K562 (cell line): ENCODE results near the gene TMEM184A. TPM values are rescaled to one million over a fixed set of nuclear protein-coding genes. Genes with fewer than 3 reads are reported as not detected.

Experiments
- CHD4 ChIP-seq: fragments of 200-600 bp; sonication (generic); IDR thresholded peaks from 3 replicates; pipeline ENCODE4 v1.6.1; 2012; ENCODE audit warnings: low read depth, mild to moderate bottlenecking, mixed read lengths, low read length, inconsistent platforms; ENCODE audit not compliant: insufficient read depth, insufficient replicate concordance, poor library complexity, severe bottlenecking
- CTBP1 ChIP-seq: fragments of 450-650 bp; IDR thresholded peaks from 2 replicates; pipeline ENCODE4 v1.6.1; 2016; ENCODE audit warnings: borderline replicate concordance
- PURB ChIP-seq: sonication (generic); formaldehyde crosslinking; IDR thresholded peaks from 2 replicates; pipeline ENCODE4 v1.9.0; 2021; ENCODE audit warnings: low read depth, mild to moderate bottlenecking, missing genetic modification reagents
- ZNF217 ChIP-seq: sonication (generic); formaldehyde crosslinking; IDR thresholded peaks from 2 replicates; pipeline ENCODE4 v1.8.0; 2022; ENCODE audit warnings: mild to moderate bottlenecking, missing genetic modification reagents
- polyA plus RNA-seq, 8 experiments: library from polyadenylated mRNA; depleted of rRNA in 4 of 8; stranded (reverse) in 5 of 8; unstranded in 3 of 8; fragments of >200 nt; fragmentation: Nextera tagmentation in 2 of 8; fragmentation: Illumina TruSeq in 1 of 8; extraction: Ambion mirVana in 2 of 8; extraction: Trizol in 1 of 8; gene quantifications; 2 replicates each; pipeline versions ENCODE4 v1.2.1 to v1.2.3, GENCODE V29; 2011 to 2014; ENCODE audit warnings: inconsistent platforms in 1 of 8, missing spikeins in 1 of 8
- total RNA-seq, 7 experiments: library from RNA; depleted of rRNA in 6 of 7; stranded (reverse); fragments of >200 nt in 6 of 7; fragmentation: Illumina TruSeq in 2 of 7; extraction: Trizol in 2 of 7; gene quantifications; 2 replicates each; pipeline versions ENCODE4 v1.2.1 to v1.2.3, GENCODE V29; 2011 to 2021; ENCODE audit warnings: low replicate concordance in 1 of 7
- TF ChIP-seq, protein P1 (sequence below), 2 experiments: fragments of 450-650 bp in 1 of 2; sonication (generic) in 1 of 2; formaldehyde crosslinking in 1 of 2; IDR thresholded peaks; 2 replicates each; pipeline versions ENCODE4 v1.7.1 to v1.9.0; 2016 to 2022; ENCODE audit warnings: inconsistent platforms in 1 of 2, mild to moderate bottlenecking in 1 of 2, missing genetic modification reagents in 1 of 2
- TF ChIP-seq, protein P2 (sequence below): fragments of 450-650 bp; formaldehyde crosslinking; conservative IDR thresholded peaks from 2 replicates; pipeline ENCODE4 v1.4.0; 2022; ENCODE audit warnings: mild to moderate bottlenecking, missing genetic modification characterization
- TF ChIP-seq, protein P3 (sequence below), 2 experiments: fragments of 150-350 bp in 1 of 2; IDR thresholded peaks; 2 replicates each; pipeline ENCODE4 v1.6.1; 2012 to 2016; ENCODE audit warnings: low read depth in 2 of 2, low read length in 2 of 2, mild to moderate bottlenecking in 1 of 2, moderate library complexity in 1 of 2

TMEM184A gene
- total and polyA plus RNA-seq, 9 of the 15 experiments (the other 6 are each of a cell fraction or from before 2014, with no cell fraction given): 0.10 to 0.18 (median 0.11) TPM; not detected in 6

DNA sequence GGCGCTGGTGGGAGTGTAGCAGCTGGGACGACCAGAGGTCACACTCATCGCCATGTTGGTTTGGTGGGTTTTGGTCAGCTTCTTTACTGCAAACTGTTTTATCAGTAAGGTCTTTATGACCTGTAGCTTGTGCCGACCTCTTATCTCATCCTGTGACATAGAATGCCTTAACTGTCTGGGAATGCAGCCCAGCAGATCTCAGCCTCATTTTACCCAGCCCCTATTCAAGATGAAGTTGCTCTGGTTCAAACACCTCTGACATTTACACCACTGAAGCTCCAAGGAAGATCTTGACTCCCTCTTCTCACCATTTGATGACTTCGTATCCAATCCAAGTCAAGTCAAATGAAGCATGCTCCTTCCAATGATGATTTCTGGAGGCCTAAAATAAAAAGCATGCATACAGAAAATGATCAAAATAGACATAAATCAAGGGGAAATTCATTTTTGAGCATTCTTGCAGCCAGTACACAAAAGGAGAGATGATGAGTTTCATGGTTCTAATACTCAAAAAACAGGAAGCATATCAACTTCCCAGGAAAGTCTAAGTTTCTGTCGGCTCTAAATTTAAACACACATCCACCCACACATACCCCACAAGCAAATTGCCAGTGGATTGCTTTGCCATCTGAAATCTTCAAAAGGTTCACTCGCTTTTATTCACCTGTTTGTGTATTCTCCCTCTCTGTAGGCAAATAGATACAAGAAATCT lies 16.3 kb upstream of the TMEM184A start (continued):
- TF ChIP-seq, protein P1, sequence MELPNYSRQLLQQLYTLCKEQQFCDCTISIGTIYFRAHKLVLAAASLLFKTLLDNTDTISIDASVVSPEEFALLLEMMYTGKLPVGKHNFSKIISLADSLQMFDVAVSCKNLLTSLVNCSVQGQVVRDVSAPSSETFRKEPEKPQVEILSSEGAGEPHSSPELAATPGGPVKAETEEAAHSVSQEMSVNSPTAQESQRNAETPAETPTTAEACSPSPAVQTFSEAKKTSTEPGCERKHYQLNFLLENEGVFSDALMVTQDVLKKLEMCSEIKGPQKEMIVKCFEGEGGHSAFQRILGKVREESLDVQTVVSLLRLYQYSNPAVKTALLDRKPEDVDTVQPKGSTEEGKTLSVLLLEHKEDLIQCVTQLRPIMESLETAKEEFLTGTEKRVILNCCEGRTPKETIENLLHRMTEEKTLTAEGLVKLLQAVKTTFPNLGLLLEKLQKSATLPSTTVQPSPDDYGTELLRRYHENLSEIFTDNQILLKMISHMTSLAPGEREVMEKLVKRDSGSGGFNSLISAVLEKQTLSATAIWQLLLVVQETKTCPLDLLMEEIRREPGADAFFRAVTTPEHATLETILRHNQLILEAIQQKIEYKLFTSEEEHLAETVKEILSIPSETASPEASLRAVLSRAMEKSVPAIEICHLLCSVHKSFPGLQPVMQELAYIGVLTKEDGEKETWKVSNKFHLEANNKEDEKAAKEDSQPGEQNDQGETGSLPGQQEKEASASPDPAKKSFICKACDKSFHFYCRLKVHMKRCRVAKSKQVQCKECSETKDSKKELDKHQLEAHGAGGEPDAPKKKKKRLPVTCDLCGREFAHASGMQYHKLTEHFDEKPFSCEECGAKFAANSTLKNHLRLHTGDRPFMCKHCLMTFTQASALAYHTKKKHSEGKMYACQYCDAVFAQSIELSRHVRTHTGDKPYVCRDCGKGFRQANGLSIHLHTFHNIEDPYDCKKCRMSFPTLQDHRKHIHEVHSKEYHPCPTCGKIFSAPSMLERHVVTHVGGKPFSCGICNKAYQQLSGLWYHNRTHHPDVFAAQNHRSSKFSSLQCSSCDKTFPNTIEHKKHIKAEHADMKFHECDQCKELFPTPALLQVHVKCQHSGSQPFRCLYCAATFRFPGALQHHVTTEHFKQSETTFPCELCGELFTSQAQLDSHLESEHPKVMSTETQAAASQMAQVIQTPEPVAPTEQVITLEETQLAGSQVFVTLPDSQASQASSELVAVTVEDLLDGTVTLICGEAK (IDR thresholded peaks at IDR 0.05): no peak
- TF ChIP-seq, protein P1 (CRISPR knock-in tag; IDR thresholded peaks at IDR 0.05): no peak
- no peak for TF ChIP-seq CHD4
- TF ChIP-seq ZNF217 (CRISPR knock-in tag): no peak
- no peak for TF ChIP-seq CTBP1
- TF ChIP-seq PURB: no peak
- TF ChIP-seq, protein P2, sequence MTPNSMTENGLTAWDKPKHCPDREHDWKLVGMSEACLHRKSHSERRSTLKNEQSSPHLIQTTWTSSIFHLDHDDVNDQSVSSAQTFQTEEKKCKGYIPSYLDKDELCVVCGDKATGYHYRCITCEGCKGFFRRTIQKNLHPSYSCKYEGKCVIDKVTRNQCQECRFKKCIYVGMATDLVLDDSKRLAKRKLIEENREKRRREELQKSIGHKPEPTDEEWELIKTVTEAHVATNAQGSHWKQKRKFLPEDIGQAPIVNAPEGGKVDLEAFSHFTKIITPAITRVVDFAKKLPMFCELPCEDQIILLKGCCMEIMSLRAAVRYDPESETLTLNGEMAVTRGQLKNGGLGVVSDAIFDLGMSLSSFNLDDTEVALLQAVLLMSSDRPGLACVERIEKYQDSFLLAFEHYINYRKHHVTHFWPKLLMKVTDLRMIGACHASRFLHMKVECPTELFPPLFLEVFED (CRISPR knock-in tag): no peak
- TF ChIP-seq, protein P3, sequence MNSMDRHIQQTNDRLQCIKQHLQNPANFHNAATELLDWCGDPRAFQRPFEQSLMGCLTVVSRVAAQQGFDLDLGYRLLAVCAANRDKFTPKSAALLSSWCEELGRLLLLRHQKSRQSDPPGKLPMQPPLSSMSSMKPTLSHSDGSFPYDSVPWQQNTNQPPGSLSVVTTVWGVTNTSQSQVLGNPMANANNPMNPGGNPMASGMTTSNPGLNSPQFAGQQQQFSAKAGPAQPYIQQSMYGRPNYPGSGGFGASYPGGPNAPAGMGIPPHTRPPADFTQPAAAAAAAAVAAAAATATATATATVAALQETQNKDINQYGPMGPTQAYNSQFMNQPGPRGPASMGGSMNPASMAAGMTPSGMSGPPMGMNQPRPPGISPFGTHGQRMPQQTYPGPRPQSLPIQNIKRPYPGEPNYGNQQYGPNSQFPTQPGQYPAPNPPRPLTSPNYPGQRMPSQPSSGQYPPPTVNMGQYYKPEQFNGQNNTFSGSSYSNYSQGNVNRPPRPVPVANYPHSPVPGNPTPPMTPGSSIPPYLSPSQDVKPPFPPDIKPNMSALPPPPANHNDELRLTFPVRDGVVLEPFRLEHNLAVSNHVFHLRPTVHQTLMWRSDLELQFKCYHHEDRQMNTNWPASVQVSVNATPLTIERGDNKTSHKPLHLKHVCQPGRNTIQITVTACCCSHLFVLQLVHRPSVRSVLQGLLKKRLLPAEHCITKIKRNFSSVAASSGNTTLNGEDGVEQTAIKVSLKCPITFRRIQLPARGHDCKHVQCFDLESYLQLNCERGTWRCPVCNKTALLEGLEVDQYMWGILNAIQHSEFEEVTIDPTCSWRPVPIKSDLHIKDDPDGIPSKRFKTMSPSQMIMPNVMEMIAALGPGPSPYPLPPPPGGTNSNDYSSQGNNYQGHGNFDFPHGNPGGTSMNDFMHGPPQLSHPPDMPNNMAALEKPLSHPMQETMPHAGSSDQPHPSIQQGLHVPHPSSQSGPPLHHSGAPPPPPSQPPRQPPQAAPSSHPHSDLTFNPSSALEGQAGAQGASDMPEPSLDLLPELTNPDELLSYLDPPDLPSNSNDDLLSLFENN (IDR thresholded peaks at IDR 0.05; ENCODE audit: low read depth in 2 of 2, low read length in 2 of 2): no peak
